ENCODE data around the gene SLTM.

DNA sequence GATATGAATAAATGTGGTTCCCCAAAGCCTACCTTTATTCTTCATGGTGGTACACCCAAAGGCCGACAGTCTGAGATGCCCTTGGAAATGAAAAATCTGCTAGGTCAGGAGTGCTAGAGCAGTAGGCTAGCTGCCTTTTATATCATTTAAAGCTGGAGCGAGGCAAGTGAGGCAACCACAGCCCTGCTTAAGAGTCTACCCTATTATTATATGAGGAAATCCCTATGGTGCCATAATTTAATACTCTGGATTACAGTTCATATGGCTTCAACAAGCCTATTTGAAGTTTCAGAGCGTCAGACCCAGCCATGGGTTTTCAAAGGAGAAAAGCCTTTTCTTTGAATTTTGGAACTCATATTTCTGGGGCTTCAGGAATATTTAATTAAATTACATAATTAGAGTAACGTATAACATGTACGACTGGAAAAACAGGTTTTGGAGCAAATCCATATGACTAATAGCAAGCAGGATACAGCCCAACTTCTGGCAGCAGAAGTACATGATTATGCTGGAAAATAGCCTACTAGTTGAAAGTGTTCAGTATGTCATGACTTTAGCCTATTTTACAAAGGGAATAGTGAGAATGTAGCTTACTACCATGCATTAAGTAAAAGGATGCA is 18.0 kb upstream of the SLTM start:
- TF ChIP-seq, protein P1, sequence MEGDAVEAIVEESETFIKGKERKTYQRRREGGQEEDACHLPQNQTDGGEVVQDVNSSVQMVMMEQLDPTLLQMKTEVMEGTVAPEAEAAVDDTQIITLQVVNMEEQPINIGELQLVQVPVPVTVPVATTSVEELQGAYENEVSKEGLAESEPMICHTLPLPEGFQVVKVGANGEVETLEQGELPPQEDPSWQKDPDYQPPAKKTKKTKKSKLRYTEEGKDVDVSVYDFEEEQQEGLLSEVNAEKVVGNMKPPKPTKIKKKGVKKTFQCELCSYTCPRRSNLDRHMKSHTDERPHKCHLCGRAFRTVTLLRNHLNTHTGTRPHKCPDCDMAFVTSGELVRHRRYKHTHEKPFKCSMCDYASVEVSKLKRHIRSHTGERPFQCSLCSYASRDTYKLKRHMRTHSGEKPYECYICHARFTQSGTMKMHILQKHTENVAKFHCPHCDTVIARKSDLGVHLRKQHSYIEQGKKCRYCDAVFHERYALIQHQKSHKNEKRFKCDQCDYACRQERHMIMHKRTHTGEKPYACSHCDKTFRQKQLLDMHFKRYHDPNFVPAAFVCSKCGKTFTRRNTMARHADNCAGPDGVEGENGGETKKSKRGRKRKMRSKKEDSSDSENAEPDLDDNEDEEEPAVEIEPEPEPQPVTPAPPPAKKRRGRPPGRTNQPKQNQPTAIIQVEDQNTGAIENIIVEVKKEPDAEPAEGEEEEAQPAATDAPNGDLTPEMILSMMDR (conservative IDR thresholded peaks at IDR 0.05; ENCODE audit: low read depth, low read length), result no peak
- no peak for TF ChIP-seq EZH2 (IDR thresholded peaks at IDR 0.05; ENCODE audit: borderline replicate concordance, low read depth, low read length, poor library complexity, severe bottlenecking)
